ENCODE measurements around the gene CS. TPM values are rescaled to one million over a fixed set of nuclear protein-coding genes. Genes with fewer than 3 reads are reported as not detected.

The CS gene
- total and polyA plus RNA-seq, 2 of the 4 experiments (the other 2 are of a cell fraction) = 139 to 146 TPM

DNA sequence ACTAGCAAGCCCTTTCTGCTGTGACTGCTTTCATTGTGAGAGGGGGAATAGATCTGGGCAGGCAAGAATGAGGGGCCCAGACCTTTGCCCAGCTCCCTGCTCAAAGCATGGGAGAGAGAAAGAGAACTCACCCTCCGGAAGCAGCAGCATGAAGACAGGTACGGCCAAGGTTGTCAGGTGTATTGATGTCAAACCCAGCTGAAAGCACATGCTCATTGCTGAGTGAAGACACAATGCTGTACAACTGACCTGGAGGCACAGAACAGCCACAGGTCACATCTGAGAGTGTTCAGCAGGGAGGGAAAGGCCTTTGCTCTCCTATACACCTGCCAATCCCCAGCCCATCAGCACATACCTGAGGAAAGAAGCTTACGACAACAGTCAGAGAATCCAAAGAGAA, 47.5 kb downstream of the CS start:
- H3K4ac ChIP-seq (ENCODE audit: low read depth, low read length) = no peak overlapping the region
- no peak overlapping the region for H2BK120ac ChIP-seq (ENCODE audit: low read depth, low read length)
- H2AK5ac ChIP-seq (ENCODE audit: low read depth, low read length) = no peak overlapping the region
- H2BK20ac ChIP-seq (ENCODE audit: low read depth, low read length) = no peak overlapping the region
- no peak overlapping the region for H3K23ac ChIP-seq (ENCODE audit: low read depth, low read length)
- H3K4me1 ChIP-seq (ENCODE audit: control insufficient read depth, insufficient read depth, low read length) = peaks cover 12% of the 10 kb centered on the region
- no peak overlapping the region for H3K27ac ChIP-seq (ENCODE audit: insufficient read depth, low read length)
- no peaks in the 10 kb centered on the region for H3K27me3 ChIP-seq (ENCODE audit: control insufficient read depth, insufficient read depth, low read length)
- 100% methylated on average over 2 of the region's 3 CpGs; no CpG with 5 or more reads in 1 of the 2 experiments for WGBS, 2 experiments (ENCODE audit: extremely low coverage in 2 of 2, insufficient read length in 1 of 2)
- ChIA-PET POLR2A (ENCODE audit: unreplicated experiment) (no interaction called here), CTCF (no interaction called here)
- peaks cover 52% of the 10 kb centered on the region for H4K20me1 ChIP-seq (ENCODE audit: insufficient read depth, low read length)
- H4K91ac ChIP-seq (ENCODE audit: insufficient read depth, low read depth, low read length) = no peak overlapping the region
- H3K9me1 ChIP-seq (ENCODE audit: insufficient read depth, low read length) = peaks cover 22% of the 10 kb centered on the region
- no peak for DNase-seq
- in situ Hi-C loops (cut with MboI; ENCODE audit: low sequenced_read_pairs) (no loop called here), dilution Hi-C loops (cut with HindIII; ENCODE audit: low sequenced_read_pairs, unreplicated experiment) (no loop called here), intact Hi-C loops (cut with micrococcal nuclease) (no loop called here)
- TF ChIP-seq MAZ (IDR thresholded peaks at IDR 0.05; ENCODE audit: borderline replicate concordance, low read depth, low read length) = no peak
- TF ChIP-seq FOS (IDR thresholded peaks at IDR 0.05; ENCODE audit: low read depth, low read length) = no peak
- TF ChIP-seq CHD1 (IDR thresholded peaks at IDR 0.05; ENCODE audit: low read depth, low read length) = no peak
- no peak for TF ChIP-seq MXI1 (IDR thresholded peaks at IDR 0.05; ENCODE audit: borderline replicate concordance, low read depth, low read length)
- TF ChIP-seq BHLHE40 (IDR thresholded peaks at IDR 0.05; ENCODE audit: low read depth, low read length) = no peak
- TF ChIP-seq SMC3 (IDR thresholded peaks at IDR 0.05; ENCODE audit: low read depth, low read length) = no peak
- H2BK5ac ChIP-seq (ENCODE audit: low read depth, low read length, poor library complexity, severe bottlenecking) = no peak overlapping the region
- no peak overlapping the region for H3K56ac ChIP-seq (ENCODE audit: extremely low read depth, insufficient read depth, low read length)
- no peak overlapping the region for H3K14ac ChIP-seq (replicated peaks; ENCODE audit: low read depth, low read length)
- H3K4me2 ChIP-seq (ENCODE audit: low read depth, low read length) = no peak overlapping the region
- H4K8ac ChIP-seq (ENCODE audit: low read depth in 2 of 2, low read length in 2 of 2) = no peak overlapping the region
- H3K79me1 ChIP-seq (ENCODE audit: low read depth in 1 of 2, low read length in 2 of 2) = peaks cover 43 to 72% of the 10 kb centered on the region in 2 experiments
- BruUV-seq (replicated peaks) = no TSS peak
- H3K18ac ChIP-seq (ENCODE audit: low read depth, low read length) = no peak overlapping the region
- H3K36me3 ChIP-seq (ENCODE audit: control insufficient read depth, insufficient read depth, low read length) = peaks cover 75% of the 10 kb centered on the region
- H3K9me3 ChIP-seq (ENCODE audit: control insufficient read depth, insufficient read depth, low read length) = no peaks in the 10 kb centered on the region
- H2AFZ ChIP-seq (replicated peaks; ENCODE audit: low read length, poor library complexity) = no peak overlapping the region
- H2AK9ac ChIP-seq (replicated peaks; ENCODE audit: low read depth, low read length, poor library complexity) = no peak overlapping the region
- no peak for ATAC-seq (ENCODE audit: low read depth)
- H2BK15ac ChIP-seq (ENCODE audit: low read depth, low read length) = no peak overlapping the region
- H3K9ac ChIP-seq (ENCODE audit: low read depth, low read length) = no peak overlapping the region
- H3K4me3 ChIP-seq (ENCODE audit: insufficient read depth, low read depth, low read length) = no peak overlapping the region
- no peak overlapping the region for H4K5ac ChIP-seq (ENCODE audit: low read depth, low read length)
